Measurements from ENCODE around the gene SLMAP.

DNA sequence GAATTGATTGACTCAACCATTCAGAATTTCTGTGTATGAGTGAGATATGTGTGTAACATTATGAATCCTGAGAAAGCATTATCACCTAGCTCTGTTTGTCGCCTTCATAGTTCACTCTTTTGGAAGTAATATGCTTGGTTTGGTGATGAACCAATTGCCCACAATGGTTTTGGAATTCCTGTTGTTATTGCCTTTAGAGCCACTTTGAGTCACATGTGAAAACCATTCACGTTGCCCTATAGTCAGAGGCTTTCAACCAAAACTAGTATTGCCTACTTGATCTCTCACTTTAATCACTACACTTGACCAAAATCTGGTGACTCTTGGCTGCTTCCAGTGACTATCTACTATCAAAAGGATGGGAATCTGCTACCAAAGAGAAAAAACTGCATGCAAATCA lies 173.9 kb downstream of the SLMAP start:
- TF ChIP-seq, protein P1, sequence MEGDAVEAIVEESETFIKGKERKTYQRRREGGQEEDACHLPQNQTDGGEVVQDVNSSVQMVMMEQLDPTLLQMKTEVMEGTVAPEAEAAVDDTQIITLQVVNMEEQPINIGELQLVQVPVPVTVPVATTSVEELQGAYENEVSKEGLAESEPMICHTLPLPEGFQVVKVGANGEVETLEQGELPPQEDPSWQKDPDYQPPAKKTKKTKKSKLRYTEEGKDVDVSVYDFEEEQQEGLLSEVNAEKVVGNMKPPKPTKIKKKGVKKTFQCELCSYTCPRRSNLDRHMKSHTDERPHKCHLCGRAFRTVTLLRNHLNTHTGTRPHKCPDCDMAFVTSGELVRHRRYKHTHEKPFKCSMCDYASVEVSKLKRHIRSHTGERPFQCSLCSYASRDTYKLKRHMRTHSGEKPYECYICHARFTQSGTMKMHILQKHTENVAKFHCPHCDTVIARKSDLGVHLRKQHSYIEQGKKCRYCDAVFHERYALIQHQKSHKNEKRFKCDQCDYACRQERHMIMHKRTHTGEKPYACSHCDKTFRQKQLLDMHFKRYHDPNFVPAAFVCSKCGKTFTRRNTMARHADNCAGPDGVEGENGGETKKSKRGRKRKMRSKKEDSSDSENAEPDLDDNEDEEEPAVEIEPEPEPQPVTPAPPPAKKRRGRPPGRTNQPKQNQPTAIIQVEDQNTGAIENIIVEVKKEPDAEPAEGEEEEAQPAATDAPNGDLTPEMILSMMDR (IDR thresholded peaks at IDR 0.05 in 8 of 11, conservative IDR thresholded peaks at IDR 0.05 in 3 of 11): no peak
- no peak for TF ChIP-seq POLR2AphosphoS5 (IDR thresholded peaks at IDR 0.05)
- TF ChIP-seq POLR2A (IDR thresholded peaks at IDR 0.05): no peak
